GM18868 (cell line): ENCODE data around the gene SLX9.

Experiments
- ATAC-seq: cut with Tn5 transposase; IDR thresholded peaks from one replicate; pipeline ENCODE4 v1.9.1; 2021; ENCODE audit warnings: mild to moderate bottlenecking, moderate library complexity; ENCODE audit not compliant: unreplicated experiment

The SLX9 gene

GRCh38 chr21:44988607-44989536 is 49.0 kb downstream of the SLX9 start:
- no peak for ATAC-seq

DNA sequence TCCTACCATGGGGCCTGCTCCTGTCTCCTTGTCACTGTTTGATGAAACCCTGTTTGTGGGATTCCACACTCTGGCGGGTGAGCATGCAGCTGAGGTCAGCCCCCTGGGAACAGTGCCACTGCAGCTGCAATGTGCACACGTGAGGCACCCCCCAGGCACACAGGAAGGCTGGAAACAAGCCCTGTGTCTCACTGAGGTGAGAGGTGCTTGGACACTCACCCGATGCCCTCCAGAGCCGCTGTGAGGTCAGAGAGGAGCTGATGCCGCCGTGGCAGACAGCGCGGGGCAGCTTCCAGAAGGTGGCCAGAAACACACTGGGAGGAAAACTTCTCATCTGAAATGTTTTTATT is 49.7 kb downstream of the SLX9 start:
- no peak for ATAC-seq

- ATAC-seq: no peak
Measured at GRCh38 chr21:44989943-44990780, 50.3 kb downstream of the SLX9 start.

DNA sequence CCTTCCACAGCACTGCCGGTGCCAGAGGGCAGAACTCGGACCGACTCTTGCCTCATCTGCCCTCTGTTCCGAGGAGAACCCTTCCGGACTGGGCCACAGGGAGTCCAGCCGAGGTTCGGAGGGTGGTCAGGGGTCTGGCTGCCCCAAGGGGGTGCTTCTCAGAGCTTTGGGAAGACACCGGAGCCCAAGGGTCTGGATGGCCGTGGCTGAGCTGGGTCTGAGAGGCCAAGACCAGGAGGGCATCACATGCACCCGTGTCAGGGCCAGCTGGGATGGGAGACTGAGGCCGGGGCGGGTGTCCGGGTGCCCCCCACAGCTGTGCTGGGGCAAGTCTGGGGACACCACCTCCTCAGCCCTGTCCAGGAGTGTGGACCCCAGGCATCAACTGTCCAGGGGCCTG is 51.1 kb downstream of the SLX9 start:
- no peak for ATAC-seq

DNA sequence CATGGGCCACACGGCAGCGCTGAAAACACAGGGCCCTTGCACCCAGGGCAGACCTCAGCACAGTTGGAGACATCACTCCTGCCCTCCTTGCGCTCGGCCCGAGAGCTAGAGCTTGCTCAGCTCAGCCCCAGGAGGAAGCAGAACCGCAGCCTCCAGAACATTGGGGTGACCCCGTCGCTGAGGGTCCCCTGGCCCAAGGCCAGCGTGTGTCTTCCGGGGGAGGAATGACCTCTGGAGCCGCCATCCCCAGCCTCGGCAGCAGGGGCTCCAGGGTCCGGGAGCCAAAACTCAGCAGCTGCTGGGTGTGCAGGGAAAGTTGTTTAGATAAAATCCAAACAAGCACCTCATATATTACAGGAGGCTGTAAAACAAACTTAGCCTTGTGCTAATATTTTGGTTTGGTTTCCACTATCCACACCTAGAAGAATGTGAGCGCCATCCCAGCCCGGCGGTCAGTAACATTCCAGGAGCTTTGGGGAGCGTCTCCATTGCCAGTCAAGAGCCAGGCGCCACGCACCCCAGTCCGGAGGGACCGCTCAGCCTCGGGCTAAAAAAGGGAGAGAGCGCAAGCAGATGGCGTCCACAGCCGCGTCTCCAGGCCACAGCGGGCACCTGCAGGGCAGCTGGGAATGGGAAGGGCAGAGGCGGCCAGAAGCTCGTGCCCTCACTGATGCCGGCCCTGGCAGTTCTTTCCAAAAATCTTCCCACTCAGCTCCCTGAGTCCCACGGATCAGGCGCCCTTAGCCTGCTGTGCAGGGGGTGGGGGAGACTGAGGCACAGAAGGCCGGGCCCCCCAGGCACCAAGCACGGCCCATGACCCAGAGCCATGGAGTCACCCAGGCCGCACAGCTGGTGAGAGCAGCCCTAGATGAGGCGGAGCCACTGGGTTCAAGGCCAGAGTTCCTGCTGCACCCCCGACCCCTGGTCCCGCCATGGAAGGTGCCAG is 52.0 kb downstream of the SLX9 start:
- ATAC-seq: no peak

- no peak for ATAC-seq
Measured at GRCh38 chr21:44992608-44993031, 52.8 kb downstream of the SLX9 start.

- no peak for ATAC-seq
Measured at GRCh38 chr21:44993321-44994046, 53.7 kb downstream of the SLX9 start.

GRCh38 chr21:44994047-44994694 is 54.3 kb downstream of the SLX9 start:
- no peak for ATAC-seq

DNA sequence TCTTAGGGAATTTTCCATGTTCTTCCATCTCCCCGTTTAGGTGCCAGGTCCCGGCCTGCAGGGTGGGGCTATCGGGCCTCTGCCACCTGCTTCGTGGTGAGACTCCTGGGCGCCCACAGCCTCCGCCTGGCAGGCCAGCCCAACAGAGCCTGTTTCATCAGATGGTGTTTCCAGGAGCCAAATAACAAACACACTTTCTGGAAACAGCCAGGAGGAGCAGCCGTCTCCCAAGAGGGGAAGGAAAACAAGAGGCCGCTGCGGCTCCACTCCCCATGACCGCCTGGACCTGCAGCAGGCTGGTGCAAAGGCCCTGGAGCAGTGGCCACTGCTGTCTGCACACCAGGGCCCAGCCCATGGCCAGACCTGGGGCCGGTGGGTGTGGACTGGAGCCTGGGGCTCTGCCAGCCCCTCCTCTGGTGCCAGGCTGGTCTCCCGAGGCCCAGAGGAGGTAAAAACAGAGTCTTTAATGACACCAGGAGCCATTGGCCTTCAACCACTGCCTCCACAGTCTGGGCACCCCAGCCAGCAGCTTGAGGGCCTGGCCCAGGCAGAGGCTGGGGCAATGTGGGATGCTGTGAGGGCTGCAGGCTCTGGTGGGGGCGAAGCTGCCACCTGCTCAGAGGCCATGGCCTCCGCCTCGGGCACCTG is 55.0 kb downstream of the SLX9 start:
- ATAC-seq: no peak

DNA sequence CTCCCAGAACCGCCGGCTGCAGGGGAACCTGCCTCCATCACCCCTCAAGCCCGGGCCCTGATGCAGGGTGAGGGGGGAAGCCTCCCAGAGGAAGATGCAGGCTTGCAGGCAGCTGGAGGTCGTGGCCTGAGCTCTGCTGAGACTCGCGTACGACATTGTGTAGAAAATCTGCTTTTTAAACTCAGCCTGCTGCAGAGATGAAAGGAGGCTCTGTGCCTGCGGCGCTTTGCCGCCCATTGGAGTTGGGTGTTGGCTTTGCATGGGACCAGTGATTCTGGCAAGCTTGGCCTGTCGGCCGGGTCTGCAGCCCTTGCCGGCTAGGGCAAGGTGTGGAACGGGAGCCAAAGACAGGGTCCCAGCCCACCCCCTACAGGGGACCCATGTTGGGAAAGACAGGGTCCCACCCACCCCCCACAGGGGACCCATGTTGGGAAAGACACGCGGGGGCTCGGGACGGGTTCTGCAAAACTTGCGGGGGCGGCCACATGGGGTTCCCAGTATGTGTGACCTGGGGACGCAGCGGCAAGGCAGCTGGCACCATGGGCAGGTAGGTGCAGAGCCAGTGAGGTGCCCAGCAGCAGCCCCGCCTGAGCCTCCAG is 55.6 kb downstream of the SLX9 start:
- no peak for ATAC-seq

- ATAC-seq: no peak
Measured at GRCh38 chr21:44996096-44996495, 56.3 kb downstream of the SLX9 start.

DNA sequence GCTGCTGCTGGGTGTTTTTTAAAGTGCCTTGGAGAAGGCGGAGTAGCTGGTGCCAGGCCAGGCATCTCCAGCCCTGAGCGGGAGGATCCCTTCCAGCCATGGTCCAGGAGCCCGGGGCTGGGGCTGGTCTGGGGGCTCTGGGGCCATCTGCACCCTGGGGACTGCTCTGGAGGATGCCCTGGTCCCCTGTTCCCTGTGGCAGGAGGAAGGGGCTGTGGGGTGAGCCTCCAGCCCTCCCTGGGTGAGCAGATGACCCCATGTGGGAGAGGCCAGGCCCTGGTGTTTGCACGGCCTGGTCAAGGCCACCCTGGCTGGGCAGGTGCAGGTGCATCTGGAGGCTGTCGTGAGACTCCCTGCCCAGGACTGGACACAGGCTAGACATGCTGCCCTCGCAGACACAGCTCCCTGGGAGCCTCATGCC is 56.7 kb downstream of the SLX9 start:
- no peak for ATAC-seq

DNA sequence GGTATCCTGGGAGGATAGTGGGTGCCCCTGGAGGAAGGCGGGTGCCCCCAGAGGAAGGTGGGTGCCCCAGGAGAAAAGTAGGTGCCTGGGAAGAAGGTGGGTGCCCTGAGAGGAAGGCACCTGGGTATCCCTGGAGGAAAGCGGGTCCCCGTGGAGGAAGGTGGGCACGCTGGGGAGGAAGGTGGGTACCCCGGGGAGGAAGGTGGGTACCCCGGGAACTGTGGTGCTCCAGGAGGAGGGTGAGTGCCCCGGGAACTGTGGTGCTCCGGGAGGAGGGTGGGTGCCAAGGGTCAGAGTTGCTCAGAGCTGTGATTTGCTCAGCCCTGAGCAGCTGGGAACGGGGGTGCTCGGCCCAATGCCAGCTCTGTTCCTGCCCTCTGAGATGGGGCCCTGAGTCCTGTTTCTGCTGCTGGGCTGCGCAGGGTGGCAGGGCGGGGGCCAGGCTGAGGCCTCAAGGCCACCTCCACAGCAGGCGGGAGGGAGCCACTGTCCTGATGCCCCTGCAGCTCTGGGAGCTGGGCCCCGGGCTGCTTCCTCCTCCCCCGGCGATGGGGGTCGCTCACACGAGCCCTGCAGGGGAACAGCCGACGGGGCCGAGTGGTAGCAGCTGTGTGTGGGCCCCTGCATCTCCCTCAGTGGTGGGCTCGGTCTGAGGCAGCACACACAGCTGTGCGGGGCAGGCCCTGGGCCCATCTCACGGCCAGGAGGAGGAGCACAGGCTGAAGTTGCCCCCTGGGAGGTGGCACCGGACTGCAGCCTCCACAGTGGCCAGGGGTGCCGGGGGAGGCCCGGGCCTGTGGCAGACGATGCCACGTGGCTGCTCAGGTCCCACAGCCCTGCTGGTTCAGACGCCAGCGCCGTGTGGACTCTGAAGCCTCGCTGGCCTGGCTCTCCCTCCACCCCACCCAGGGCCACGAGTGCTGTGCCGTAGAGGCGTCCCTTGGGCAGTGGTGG is 57.4 kb downstream of the SLX9 start:
- ATAC-seq: no peak

DNA sequence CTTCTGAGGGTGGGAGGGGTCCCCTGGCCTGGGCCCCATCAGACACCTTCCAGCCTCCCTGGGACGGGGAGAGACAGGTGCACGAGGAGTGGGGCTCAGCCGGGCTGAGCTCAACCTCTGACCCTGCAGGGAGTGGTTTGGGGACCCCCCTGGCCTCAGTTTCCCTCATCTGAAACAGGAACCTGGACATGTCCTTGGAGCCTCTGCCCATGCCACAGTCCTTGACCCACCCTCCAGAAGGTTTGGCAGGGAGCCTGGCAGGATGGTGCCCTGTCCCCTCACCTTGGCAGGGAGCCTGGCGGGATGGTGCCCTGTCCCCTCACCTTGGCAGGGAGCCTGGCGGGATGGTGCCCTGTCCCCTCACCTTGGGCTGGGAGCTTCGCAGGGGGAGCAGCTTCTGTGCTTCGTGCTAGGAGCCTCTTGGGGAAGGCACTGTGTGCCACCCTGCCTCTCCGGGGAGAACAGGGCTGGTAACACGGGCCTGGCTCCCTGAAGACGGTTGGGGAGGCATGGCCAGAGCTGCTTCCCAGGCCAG is 58.3 kb downstream of the SLX9 start:
- ATAC-seq: no peak

GRCh38 chr21:44998621-44999427 is 59.0 kb downstream of the SLX9 start:
- ATAC-seq: no peak

DNA sequence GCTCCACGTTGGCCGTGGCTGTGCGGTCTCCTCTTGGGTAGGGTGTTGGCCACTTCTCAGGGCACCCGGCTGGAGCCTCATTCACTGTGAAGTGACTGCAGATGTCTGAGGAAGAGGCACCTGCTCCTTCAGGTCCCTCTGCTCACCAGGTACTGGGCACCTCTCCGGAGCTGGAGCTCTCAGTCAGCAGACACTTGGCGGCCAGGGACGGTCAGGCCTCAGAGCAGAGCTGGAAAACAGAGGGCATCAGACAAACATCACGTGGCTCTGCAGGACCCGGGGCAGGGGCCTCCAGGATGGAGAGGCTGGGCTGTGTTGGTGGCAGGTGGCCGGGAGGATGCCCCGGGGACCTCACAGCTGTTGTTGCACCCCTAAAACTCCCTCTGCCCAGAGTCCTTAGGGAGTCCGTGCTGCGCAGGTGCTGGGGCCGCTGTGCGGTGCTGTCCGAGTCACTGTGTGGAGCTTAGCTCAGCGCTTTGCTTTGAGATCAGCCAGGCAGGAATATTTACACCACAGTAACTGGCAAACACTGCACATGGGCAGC is 59.7 kb downstream of the SLX9 start:
- ATAC-seq: no peak
